HFF-Myc (cell line): ENCODE data around the gene SSU72.
"Not testable (repeated sequence)": the region's sequence is repeated elsewhere in the genome, so short reads cannot be mapped to it uniquely, and the experiment has no call there.

Source experiments
- DNase-seq: peaks from one replicate; pipeline ENCODE4 v3.0.0-alpha.2; 2011; ENCODE audit warnings: low read depth; ENCODE audit errors: extremely low read depth
- H3K4me3 ChIP-seq: replicated peaks from 2 replicates; pipeline ENCODE4 v1.5.1; 2011; ENCODE audit warnings: low read depth, mild to moderate bottlenecking, control low read depth, low read length
- TF ChIP-seq, protein P1 (sequence below): IDR thresholded peaks from 2 replicates; pipeline ENCODE4 v1.5.1; 2012; ENCODE audit warnings: mild to moderate bottlenecking, low read depth, low read length, control low read depth; ENCODE audit errors: missing control alignments

The SSU72 gene

DNA sequence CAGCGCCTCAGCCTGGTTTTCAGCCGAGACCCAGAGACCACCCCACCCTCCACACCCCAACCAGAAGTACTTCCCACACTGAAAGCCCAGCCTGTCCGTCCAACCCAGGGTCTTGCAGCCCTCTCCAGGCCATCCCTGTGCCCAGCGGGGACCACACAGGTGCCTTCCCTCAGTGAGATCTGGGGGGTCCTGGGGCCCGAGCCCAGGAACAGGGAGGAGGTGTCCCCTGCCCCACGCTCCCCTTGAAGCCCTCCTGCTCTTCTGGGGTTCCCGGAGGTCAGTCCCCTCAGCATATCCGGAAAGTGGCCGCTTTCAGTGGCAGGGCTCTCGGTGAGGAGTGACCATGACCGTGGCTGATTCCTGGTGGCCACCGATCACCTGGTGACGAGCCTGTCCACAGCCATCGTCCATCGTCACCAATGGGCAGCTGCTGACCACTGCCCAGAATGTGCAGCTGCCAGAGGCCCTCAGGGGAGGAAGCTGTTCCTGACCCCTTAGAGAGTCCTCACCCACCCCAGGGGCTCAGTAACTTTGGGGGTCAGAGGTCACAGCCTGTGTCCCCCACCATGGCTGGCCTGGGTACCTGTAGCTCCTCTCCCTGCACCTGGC, 37.6 kb downstream of the SSU72 start:
- DNase-seq = no peak
- H3K4me3 ChIP-seq = no peak overlapping the region
- TF ChIP-seq, protein P1, sequence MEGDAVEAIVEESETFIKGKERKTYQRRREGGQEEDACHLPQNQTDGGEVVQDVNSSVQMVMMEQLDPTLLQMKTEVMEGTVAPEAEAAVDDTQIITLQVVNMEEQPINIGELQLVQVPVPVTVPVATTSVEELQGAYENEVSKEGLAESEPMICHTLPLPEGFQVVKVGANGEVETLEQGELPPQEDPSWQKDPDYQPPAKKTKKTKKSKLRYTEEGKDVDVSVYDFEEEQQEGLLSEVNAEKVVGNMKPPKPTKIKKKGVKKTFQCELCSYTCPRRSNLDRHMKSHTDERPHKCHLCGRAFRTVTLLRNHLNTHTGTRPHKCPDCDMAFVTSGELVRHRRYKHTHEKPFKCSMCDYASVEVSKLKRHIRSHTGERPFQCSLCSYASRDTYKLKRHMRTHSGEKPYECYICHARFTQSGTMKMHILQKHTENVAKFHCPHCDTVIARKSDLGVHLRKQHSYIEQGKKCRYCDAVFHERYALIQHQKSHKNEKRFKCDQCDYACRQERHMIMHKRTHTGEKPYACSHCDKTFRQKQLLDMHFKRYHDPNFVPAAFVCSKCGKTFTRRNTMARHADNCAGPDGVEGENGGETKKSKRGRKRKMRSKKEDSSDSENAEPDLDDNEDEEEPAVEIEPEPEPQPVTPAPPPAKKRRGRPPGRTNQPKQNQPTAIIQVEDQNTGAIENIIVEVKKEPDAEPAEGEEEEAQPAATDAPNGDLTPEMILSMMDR = no peak

DNA sequence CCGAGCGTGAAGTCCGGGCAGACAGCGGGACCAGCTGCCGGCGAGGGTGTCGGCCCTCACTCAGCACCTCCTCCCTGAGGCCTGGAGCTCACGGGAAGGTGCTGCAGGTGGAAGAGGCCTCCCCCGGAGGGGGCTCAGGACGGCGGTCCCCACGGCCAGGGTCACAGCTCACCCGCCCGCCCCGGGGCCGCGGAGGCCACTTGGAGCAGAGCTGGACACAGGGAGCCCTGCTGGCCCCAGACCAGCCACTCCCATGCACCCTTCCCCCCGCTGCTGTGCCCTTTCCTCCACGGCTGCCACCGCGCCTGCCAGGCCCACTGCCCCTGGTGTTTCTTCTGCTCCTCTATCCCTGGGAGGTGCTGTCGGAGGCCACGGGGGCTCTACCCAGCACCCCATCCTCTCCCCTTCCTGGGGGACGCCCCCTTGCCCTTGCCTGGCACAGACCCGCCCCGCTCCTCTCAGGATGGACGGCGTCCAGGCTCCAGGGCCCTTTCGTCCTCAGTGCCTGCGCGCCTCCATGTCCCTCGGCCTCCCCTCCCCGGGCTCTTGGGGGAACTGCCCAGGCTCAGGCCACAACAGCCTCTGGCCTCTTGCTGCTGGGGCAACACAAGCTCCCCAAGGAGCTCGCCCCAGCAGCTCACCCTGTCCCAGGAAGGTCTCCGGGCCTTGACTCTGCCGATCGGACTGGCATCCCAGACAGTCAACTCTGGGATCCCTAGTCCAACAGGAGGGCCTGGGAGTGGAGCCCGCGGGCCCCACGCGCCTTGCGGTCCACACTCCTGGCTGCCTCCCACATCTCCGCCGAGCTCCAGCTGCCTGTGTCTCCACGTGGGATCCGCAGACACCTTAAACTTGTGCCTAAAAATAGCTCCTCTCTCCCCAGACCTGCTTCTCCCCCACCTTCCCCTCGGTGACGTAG, 38.4 kb downstream of the SSU72 start:
- no peak for DNase-seq
- TF ChIP-seq, protein P1 = no peak

DNA sequence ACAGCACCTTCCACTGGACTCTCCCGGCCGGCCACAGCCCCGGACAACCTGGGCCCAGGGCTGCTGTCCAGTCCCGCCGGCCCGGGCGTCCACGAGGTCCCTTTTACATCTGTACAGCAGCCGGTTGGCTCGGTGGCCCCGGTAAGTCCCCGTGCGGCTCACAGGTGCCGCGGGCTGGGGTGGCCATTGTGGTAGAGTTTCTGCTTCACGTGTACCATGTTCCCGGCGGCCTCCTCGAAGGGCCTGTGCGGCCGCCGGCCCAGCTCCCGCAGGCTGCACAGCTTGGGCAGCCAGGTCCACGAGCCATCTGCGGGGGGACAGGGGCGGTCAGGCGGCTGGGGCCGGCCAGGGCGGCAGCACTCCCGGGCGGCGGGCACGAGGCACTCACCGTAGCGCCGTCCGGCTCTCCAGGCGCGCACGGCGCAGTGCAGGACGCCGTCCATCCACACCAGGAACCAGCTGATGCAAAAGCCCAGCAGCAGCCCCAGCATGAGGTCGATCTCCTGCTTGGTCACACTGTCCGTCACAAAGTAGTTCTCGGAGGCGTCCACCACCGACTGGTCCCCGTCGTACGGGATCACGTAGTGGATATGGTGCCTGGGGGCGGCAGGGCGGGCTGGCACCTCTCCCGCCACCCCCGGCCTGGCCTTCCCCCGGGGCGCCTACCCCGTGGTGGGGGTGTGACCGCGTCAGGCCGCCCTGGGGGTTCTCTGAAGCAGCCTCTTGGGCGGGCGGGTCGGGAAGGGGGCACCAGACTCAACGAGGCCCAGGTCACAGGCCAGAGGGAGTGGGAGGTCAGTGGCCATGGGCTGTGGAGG, 39.3 kb downstream of the SSU72 start:
- TF ChIP-seq, protein P1 = no peak
- no peak overlapping the region for H3K4me3 ChIP-seq
- DNase-seq = no peak

More for the DNA sequence above, 38.4 kb downstream of the SSU72 start:
- no peak overlapping the region for H3K4me3 ChIP-seq

DNA sequence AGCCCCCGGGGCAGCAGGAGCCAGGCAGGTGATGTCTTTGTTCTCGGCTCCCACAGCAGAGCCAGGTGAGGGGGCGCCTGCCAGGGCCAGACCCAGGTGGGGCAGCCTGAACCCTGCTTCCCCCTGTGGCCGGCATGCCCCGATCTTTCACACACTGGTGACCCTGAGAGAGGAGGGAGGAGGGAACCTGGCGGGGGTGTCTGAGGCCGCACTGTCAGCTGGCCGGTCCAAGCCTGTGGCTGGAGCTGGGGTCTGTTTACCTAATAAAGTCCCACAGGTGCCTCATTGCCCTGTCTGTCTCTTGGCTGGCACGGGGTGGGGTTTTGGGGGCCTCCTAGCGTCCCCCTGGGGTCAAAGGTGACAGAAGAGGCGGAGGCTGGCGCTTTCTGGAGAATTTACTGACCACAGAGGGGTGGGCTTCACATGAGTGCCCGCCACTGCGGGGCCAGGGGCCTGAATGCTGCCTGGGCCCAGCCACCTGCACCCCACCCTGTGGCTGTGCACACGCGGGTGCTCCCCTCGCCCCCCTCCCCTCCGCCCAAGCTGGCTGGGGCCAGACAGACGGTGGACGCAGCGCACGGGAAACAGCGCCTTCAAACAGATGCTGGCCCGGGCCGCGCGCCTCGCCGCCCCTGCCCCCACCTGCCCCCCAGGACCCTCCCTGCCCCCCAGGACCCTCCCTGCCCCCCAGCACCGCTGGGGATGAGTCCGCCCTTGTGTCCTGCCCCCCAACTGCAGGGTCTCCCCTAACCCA, 40.1 kb downstream of the SSU72 start:
- DNase-seq = no peak
- no peak overlapping the region for H3K4me3 ChIP-seq
- TF ChIP-seq, protein P1 = no peak

DNA sequence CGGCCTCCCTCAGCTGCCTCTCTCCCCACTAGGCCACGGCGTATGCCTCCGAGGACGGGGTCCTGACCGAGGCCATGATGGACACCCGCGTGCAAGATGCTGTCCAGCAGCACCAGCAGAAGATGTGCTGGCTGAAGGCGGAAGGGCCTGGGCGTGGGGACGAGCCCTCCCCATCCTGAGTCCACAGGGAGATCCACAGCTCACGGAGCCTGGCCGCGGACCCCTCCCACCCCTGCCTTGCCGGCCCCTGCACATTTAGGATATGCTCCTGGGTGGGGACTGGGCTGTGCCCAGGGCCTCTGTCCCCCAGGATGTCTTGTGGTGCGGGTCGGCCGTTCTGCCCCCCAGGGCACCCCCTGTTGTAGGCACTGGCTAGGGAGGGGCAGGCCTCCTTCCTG, 40.8 kb downstream of the SSU72 start:
- not testable (repeated sequence) for DNase-seq, H3K4me3 ChIP-seq

DNA sequence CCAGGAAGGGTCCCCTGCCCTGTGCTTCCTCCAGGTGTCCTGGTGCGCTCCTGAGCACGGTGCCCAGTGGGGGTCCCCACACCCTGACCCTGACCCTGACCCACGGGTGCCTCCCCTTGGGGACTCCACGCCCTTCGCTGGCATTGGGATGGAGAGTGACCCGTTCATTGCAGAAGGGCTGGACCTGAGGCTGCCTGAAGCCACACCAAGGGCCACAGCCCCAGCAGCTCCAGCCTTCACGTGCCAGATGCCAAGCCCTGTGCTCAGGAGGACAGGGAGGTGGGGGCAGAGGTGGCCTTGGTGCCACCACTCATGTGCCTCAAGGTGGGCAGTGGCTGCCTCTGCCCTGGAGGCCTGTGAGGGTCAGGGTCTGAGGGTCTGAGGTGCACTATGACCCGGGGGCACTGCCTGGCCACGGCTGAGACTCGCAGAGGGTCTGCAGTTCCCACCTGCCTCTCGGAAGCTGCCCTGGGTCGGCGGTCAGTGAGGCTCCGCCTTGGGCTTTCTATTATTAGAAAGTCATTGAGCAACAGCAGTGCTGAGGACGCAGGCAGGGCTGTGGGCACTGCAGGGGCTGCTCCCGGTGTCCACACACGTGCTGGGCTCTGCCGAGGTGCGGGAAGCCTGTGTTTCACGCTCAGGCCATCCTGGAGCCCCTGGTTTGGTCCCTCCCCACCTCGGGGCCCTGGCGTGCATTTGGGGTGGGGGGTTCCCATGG, 41.3 kb downstream of the SSU72 start:
- DNase-seq, H3K4me3 ChIP-seq: not testable (repeated sequence)

DNA sequence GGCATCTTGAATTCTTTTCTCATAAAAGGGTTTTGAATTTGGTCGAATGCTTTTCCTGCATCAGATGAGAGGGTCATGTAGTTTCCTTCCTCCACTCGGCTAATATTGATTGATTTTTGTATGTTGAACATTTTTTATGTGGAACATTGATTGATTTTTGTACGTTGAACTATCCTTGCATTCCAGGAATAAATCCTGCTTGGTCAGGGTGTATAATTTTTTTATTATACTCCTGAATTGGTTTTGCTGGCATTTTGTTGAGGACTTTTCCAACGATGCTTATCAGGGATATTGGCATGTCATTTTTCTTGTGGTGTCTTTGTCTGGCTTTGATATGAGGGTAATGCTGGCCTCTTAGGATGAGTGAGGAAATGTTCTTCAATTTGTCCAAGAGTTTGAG, 42.7 kb downstream of the SSU72 start:
- TF ChIP-seq, protein P1 = no peak
- DNase-seq = no peak
- H3K4me3 ChIP-seq = no peak overlapping the region
